Activated T-cell treated with anti-CD3 and anti-CD28 coated beads for 4 hours (primary cell): ENCODE data around the gene ZNF322.

ENCODE experiments used
- DNase-seq: peaks from one replicate; pipeline ENCODE4 v3.0.0-alpha.2; 2020

The ZNF322 gene

GRCh38 chr6:26588965-26589364, 70.6 kb downstream of the ZNF322 start:
- DNase-seq: no peak
